A549 (cell line): Measurements from ENCODE around the gene PITPNB. TPM values are rescaled to one million over a fixed set of nuclear protein-coding genes. Genes with fewer than 3 reads are reported as not detected.

ENCODE experiments used
- ATAC-seq, 2 experiments: fragments of 200-7000 bp in 1 of 2; fragments of >200 bp in 1 of 2; cut with Nextera tagmentation in 1 of 2; cut with Tn5 transposase in 1 of 2; 3 replicates each; pipeline versions ENCODE4 v1.8.0 to v1.9.1; 2018 to 2020; ENCODE audit warnings: mild to moderate bottlenecking in 1 of 2, moderate library complexity in 1 of 2
- CTCF ChIA-PET: fragments of 300-600 bp; sonication (Branson Sonifier 250); formaldehyde crosslinking; extraction: SDS; loops from one replicate; lab custom pipeline; 2021; ENCODE audit warnings: antibody characterized with exemption, inconsistent platforms; lab: Yijun Ruan, JAX
- POLR2A ChIA-PET: fragments of 350-600 bp; formaldehyde crosslinking; extraction: SDS; loops from one replicate; lab custom pipeline; 2021; ENCODE audit warnings: antibody characterized with exemption, inconsistent platforms; lab: Yijun Ruan, JAX
- DNase-seq, 2 experiments: peaks; one replicate each; pipeline versions ENCODE4 v3.0.0 to v3.0.0-alpha.2; 2011 to 2016; ENCODE audit warnings: low read depth in 1 of 2, low spot score in 1 of 2
- FAIRE-seq: peaks from 2 replicates; lab custom pipeline; 2011; peaks lifted over from hg19 to GRCh38; lab: Jason Lieb, UNC
- H3K27ac ChIP-seq, 2 experiments: fragments of >200 bp; sonication (Bioruptor Twin); formaldehyde crosslinking; 3 replicates each; pipeline ENCODE4 v1.5.1; 2016 to 2017
- H3K4me1 ChIP-seq: fragments of >200 bp; sonication (Bioruptor Twin); formaldehyde crosslinking; 3 replicates; pipeline ENCODE4 v1.6.1; 2016
- H3K4me2 ChIP-seq: fragments of >200 bp; sonication (Bioruptor Twin); formaldehyde crosslinking; 3 replicates; pipeline ENCODE4 v1.6.1; 2016
- H3K4me3 ChIP-seq: fragments of >200 bp; sonication (Bioruptor Twin); formaldehyde crosslinking; 3 replicates; pipeline ENCODE4 v1.5.1; 2016
- H3K9me3 ChIP-seq: fragments of >200 bp; sonication (Bioruptor Twin); formaldehyde crosslinking; 3 replicates; pipeline ENCODE4 v1.6.1; 2016
- BCL3 ChIP-seq: fragments of >200 bp; sonication (Bioruptor Twin); formaldehyde crosslinking; IDR thresholded peaks from 3 replicates; pipeline ENCODE4 v1.6.1; 2016
- BHLHE40 ChIP-seq: IDR thresholded peaks from 2 replicates; pipeline ENCODE4 v1.6.1; 2012; ENCODE audit warnings: low read depth, low read length, inconsistent platforms
- CBX2 ChIP-seq: fragments of 200-600 bp; sonication (generic); IDR thresholded peaks from 2 replicates; pipeline ENCODE4 v1.6.1; 2016; ENCODE audit warnings: low read depth, mild to moderate bottlenecking, borderline replicate concordance
- CBX8 ChIP-seq: fragments of 200-600 bp; sonication (generic); IDR thresholded peaks from 2 replicates; pipeline ENCODE4 v1.6.1; 2016
- CHD4 ChIP-seq: fragments of 200-600 bp; sonication (generic); IDR thresholded peaks from 2 replicates; pipeline ENCODE4 v1.6.1; 2016; ENCODE audit warnings: antibody characterized with exemption, mild to moderate bottlenecking, borderline replicate concordance
- CTCF ChIP-seq: fragments of >200 bp; sonication (Bioruptor Twin); formaldehyde crosslinking; IDR thresholded peaks from 3 replicates; pipeline ENCODE4 v1.5.1; 2016
- ESRRA ChIP-seq: fragments of 150-350 bp; IDR thresholded peaks from 2 replicates; pipeline ENCODE4 v1.6.1; 2014; ENCODE audit warnings: mild to moderate bottlenecking, low read length, borderline replicate concordance
- FOSL2 ChIP-seq, 2 experiments: fragments of 450-650 bp in 1 of 2; fragments of >200 bp in 1 of 2; sonication (Bioruptor Twin) in 1 of 2; formaldehyde crosslinking; IDR thresholded peaks; 2 replicates each; pipeline versions ENCODE4 v1.5.0 to v1.6.1; 2016 to 2020; ENCODE audit warnings: mild to moderate bottlenecking in 1 of 2, moderate library complexity in 1 of 2
- HEYL ChIP-seq: fragments of 250-450 bp; sonication (Bioruptor Pico); IDR thresholded peaks from 2 replicates; pipeline ENCODE4 v1.8.0; 2021; ENCODE audit warnings: mild to moderate bottlenecking, moderate library complexity
- HOXB13 ChIP-seq: fragments of 250-450 bp; sonication (Bioruptor Pico); IDR thresholded peaks from 2 replicates; pipeline ENCODE4 v1.5.0; 2020; ENCODE audit warnings: low read depth, mild to moderate bottlenecking, moderate library complexity
- JUNB ChIP-seq: fragments of >200 bp; sonication (Bioruptor Twin); formaldehyde crosslinking; IDR thresholded peaks from 2 replicates; pipeline ENCODE4 v1.6.1; 2016
- MAZ ChIP-seq: fragments of 150-350 bp; IDR thresholded peaks from 2 replicates; pipeline ENCODE4 v1.6.1; 2014; ENCODE audit warnings: antibody characterized with exemption, low read depth, low read length, borderline replicate concordance
- NR3C1 ChIP-seq: fragments of >200 bp; sonication (Bioruptor Twin); formaldehyde crosslinking; IDR thresholded peaks from 3 replicates; pipeline ENCODE4 v1.6.1; 2017
- POLR2A ChIP-seq: IDR thresholded peaks from 2 replicates; pipeline ENCODE4 v1.6.1; 2012; ENCODE audit warnings: mild to moderate bottlenecking, low read length
- RAD21 ChIP-seq, 2 experiments: fragments of >200 bp in 1 of 2; sonication (Bioruptor Twin) in 1 of 2; formaldehyde crosslinking in 1 of 2; IDR thresholded peaks in 1 of 2; conservative IDR thresholded peaks in 1 of 2; 2 replicates in 1 of 2; 3 replicates in 1 of 2; pipeline ENCODE4 v1.6.1; 2012 to 2018; ENCODE audit warnings: inconsistent platforms in 1 of 2
- RARB ChIP-seq: fragments of 250-450 bp; sonication (Bioruptor Pico); IDR thresholded peaks from 2 replicates; pipeline ENCODE4 v1.8.0; 2021; ENCODE audit warnings: mild to moderate bottlenecking, moderate library complexity
- RCOR1 ChIP-seq: fragments of 150-350 bp; IDR thresholded peaks from 2 replicates; pipeline ENCODE4 v1.6.1; 2014; ENCODE audit warnings: antibody characterized with exemption, low read length, low read depth
- RFX5 ChIP-seq: fragments of 450-650 bp; IDR thresholded peaks from 2 replicates; pipeline ENCODE4 v1.7.1; 2014; ENCODE audit warnings: antibody characterized with exemption, mild to moderate bottlenecking, moderate library complexity
- SMC3 ChIP-seq: fragments of >200 bp; sonication (Bioruptor Twin); formaldehyde crosslinking; IDR thresholded peaks from 3 replicates; pipeline ENCODE4 v1.6.1; 2018; ENCODE audit warnings: inconsistent platforms
- ZFP36 ChIP-seq: fragments of 450-650 bp; IDR thresholded peaks from 2 replicates; pipeline ENCODE4 v1.6.1; 2014; ENCODE audit warnings: borderline replicate concordance; ENCODE audit not compliant: partially characterized antibody
- WGBS: methylation state at CpG from one replicate; pipeline ENCODE4 v1.1.6; 2017; ENCODE audit errors: missing lambda C conversion rate; 5-methylcytosine and 5-hydroxymethylcytosine counted together
- polyA plus RNA-seq, 4 experiments: library from polyadenylated mRNA; depleted of rRNA in 3 of 4; stranded (reverse); fragments of >200 nt; fragmentation: RNase III in 1 of 4; extraction: RNeasy Plus Mini Kit Qiagen cat#74134 plus additional on column Dnase treatment in 1 of 4; gene quantifications; 2 replicates in 3 of 4; 3 replicates in 1 of 4; pipeline ENCODE4 v1.2.3, GENCODE V29; 2011 to 2017
- TF ChIP-seq, protein P1 (sequence below): fragments of >200 bp; sonication (Bioruptor Twin); formaldehyde crosslinking; IDR thresholded peaks from 2 replicates; pipeline ENCODE4 v1.6.1; 2016
- TF ChIP-seq, protein P2 (sequence below): IDR thresholded peaks from 2 replicates; pipeline ENCODE4 v1.6.1; 2012
- TF ChIP-seq, protein P3 (sequence below): IDR thresholded peaks from 2 replicates; pipeline ENCODE4 v1.6.1; 2012

PITPNB gene
- polyA plus RNA-seq, 2 of the 4 experiments (the other 2 are of a cell fraction): 45.8 to 52.1 TPM

DNA sequence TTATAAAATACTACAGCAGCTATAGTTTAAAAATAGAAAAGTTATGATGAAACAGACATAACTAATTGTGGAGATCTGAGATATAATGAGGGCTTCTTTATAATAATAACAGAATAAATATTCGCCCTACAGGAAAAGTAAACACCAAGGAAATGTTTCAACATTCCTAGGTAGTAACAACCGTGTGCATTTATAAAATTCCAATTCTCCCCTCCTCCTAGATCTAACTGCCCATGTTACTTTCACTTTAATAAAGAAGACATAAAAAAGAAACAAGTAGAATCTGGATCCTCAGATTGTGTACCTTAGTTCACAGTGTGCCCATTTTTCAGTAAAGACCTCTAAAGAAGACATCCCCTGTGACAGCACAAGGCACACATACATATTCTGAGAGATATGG, 59.7 kb downstream of the PITPNB start:
- POLR2A ChIA-PET: no interaction called here
- TF ChIP-seq CBX8 (no peak), FOSL2 (IDR thresholded peaks at IDR 0.05) (no peak), FOSL2 (CRISPR knock-in tag; IDR thresholded peaks at IDR 0.05) (no peak), ZFP36 (no peak)
- Histone ChIP-seq H3K4me2 (peak overlapping the region; percentile 60), H3K4me3 (no peak overlapping the region), H3K9me3 (no peaks in the 10 kb centered on the region), H3K4me1 (peaks cover 36% of the 10 kb centered on the region), H3K27ac (peak overlapping the region; percentile 30 to 57; a peak in 3 of 6 replicates)
- no peak for DNase-seq
- no peak; a peak in 1 of 6 replicates for ATAC-seq
- CTCF ChIA-PET: no interaction called here
- WGBS: 37% methylated on average over 2 of the region's 2 CpGs
- FAIRE-seq: no peak

DNA sequence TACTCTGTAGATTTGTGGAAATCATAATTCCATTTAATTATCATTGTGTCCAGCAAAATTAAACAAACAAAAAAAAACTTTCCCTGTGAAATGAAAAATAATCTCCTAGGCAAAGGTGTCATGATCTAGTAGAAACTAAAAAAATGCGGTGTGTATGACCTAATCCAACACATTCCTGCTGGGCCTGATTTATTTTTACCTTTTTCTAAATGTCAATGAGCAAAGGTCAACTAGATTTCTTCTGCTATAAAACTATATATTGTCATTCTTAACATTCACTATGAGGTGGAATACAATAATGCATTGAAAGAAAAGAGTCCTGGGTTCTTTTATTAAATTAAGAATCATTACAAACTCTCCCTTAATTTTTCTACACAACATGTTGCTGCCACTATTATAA, 60.4 kb downstream of the PITPNB start:
- Histone ChIP-seq H3K4me3 (no peak overlapping the region), H3K9me3 (no peaks in the 10 kb centered on the region), H3K4me1 (peaks cover 31% of the 10 kb centered on the region), H3K27ac (no peak overlapping the region; a peak in 1 of 6 replicates), H3K4me2 (peak overlapping the region; percentile 60; the same call in 2 of the 3 replicates)
- ChIA-PET POLR2A (no interaction called here), CTCF (no interaction called here)
- 67% methylated on average over 1 of the region's 1 CpG for WGBS
- FAIRE-seq (no peak), DNase-seq (no peak), ATAC-seq (no peak)
- TF ChIP-seq MAZ (no peak), RFX5 (no peak), HEYL (CRISPR knock-in tag) (no peak)

GRCh38 chr22:27857443-27857842, 61.6 kb downstream of the PITPNB start:
- ChIA-PET CTCF (no interaction called here), POLR2A (no interaction called here)
- Histone ChIP-seq H3K4me2 (no peak overlapping the region), H3K27ac (no peak overlapping the region), H3K4me3 (no peak overlapping the region), H3K4me1 (peaks cover 21% of the 10 kb centered on the region), H3K9me3 (no peaks in the 10 kb centered on the region)
- ATAC-seq (no peak), DNase-seq (no peak), FAIRE-seq (no peak)
- TF ChIP-seq NR3C1 (no peak), JUNB (no peak), POLR2A (no peak), CHD4 (no peak), ZFP36 (no peak), BHLHE40 (no peak), SMC3 (no peak), CBX2 (no peak), RCOR1 (no peak), HOXB13 (CRISPR knock-in tag) (no peak), BCL3 (no peak), CBX8 (no peak), RAD21 (conservative IDR thresholded peaks at IDR 0.05 in 1 of 2, IDR thresholded peaks at IDR 0.05 in 1 of 2) (no peak), ESRRA (no peak), RARB (CRISPR knock-in tag) (no peak), CTCF (no peak)
- TF ChIP-seq, protein P1, sequence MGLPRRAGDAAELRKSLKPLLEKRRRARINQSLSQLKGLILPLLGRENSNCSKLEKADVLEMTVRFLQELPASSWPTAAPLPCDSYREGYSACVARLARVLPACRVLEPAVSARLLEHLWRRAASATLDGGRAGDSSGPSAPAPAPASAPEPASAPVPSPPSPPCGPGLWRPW: no peak
- TF ChIP-seq, protein P2, sequence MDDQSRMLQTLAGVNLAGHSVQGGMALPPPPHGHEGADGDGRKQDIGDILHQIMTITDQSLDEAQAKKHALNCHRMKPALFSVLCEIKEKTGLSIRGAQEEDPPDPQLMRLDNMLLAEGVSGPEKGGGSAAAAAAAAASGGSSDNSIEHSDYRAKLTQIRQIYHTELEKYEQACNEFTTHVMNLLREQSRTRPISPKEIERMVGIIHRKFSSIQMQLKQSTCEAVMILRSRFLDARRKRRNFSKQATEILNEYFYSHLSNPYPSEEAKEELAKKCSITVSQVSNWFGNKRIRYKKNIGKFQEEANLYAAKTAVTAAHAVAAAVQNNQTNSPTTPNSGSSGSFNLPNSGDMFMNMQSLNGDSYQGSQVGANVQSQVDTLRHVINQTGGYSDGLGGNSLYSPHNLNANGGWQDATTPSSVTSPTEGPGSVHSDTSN: no peak
- TF ChIP-seq, protein P3, sequence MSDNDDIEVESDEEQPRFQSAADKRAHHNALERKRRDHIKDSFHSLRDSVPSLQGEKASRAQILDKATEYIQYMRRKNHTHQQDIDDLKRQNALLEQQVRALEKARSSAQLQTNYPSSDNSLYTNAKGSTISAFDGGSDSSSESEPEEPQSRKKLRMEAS: no peak
- 92% methylated on average over 6 of the region's 6 CpGs for WGBS
